Skeletal muscle tissue (tissue), 4 donors: ENCODE results near the gene SPP2. TPM values are rescaled to one million over a fixed set of nuclear protein-coding genes. Genes with fewer than 3 reads are reported as not detected.

Experiments
- H3K27ac ChIP-seq: one replicate; pipeline ENCODE4 v1.7.0; 2013; ENCODE audit warnings: mild to moderate bottlenecking, low read depth, low read length, inconsistent platforms
- H3K27me3 ChIP-seq, 3 donors: one replicate each; pipeline ENCODE4 v1.7.0; 2013; ENCODE audit warnings: low read length in 3 of 3; ENCODE audit not compliant: control insufficient read depth in 3 of 3, insufficient read depth in 3 of 3
- H3K36me3 ChIP-seq, 3 donors: one replicate each; pipeline ENCODE4 v1.7.0; 2013; ENCODE audit warnings: low read length in 3 of 3; ENCODE audit not compliant: control insufficient read depth in 3 of 3, insufficient read depth in 3 of 3
- H3K4me1 ChIP-seq, 3 donors: one replicate each; pipeline ENCODE4 v1.7.0; 2013; ENCODE audit warnings: low read length in 3 of 3, mild to moderate bottlenecking in 3 of 3; ENCODE audit not compliant: control insufficient read depth in 3 of 3, insufficient read depth in 3 of 3
- H3K4me3 ChIP-seq, 3 donors: one replicate each; pipeline ENCODE4 v1.7.0; 2013; ENCODE audit warnings: low read length in 3 of 3
- H3K9ac ChIP-seq, 3 donors: one replicate each; pipeline ENCODE4 v1.7.0; 2013; ENCODE audit warnings: low read length in 3 of 3, mild to moderate bottlenecking in 3 of 3, moderate library complexity in 2 of 3, low read depth in 1 of 3
- H3K9me3 ChIP-seq, 3 donors: one replicate each; pipeline ENCODE4 v1.7.0; 2013; ENCODE audit warnings: low read length in 3 of 3; ENCODE audit not compliant: control insufficient read depth in 3 of 3
- total RNA-seq: library from RNA; depleted of rRNA; stranded (reverse); fragments of >200 nt; gene quantifications from one replicate; pipeline ENCODE4 v1.2.3, GENCODE V29; 2014
- donor health status: Osteomylitis.

The SPP2 gene
- total RNA-seq, 1 donor from 2014 or later: not detected

GRCh38 chr2:234081970-234082822 is 31.7 kb downstream of the SPP2 start:
- Histone ChIP-seq H3K9me3 (no peaks in the 10 kb centered on the region), H3K27ac (no peak overlapping the region), H3K4me3 (no peak overlapping the region), H3K9ac (no peak overlapping the region), H3K27me3 (peaks cover 0 to 3% (median 0%) of the 10 kb centered on the region in 3 donors), H3K36me3 (no peaks in the 10 kb centered on the region), H3K4me1 (no peaks in the 10 kb centered on the region)

DNA sequence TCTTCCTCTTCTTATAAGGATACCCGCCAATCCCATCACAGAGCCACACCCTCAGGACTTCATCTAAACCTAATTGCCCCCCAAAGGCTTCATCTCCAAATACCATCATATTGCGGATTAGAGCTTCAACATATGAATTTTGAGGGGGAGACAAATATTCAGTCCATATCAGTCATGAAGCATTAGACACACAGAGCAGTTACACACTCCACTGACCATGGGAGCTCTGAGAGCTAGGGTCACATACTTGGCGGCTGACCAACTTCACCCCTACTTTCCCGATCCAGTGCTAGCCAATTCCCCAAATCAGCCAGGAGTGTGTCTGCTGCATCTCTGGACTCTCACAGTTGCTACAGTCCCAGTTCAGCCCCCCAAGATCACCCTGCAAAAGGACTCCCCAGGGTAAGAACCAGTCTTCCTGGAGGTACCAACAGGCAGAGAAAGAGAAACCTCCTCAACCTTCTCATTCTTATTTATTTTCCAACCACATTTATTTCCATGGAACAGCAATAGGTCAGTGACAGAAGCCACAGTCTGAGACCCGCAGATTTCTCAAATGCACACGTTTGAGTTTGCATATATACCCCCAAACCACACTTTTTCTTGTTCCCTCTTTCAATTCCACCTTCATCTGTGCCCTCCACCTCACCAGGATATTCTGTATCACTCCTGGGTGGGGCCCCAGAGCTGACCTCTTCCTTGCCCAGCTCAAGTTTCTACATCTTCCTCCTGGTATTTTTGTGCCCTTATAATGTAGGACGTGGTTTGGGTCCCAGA is 33.3 kb downstream of the SPP2 start:
- H3K4me3 ChIP-seq: no peak overlapping the region
- H3K36me3 ChIP-seq: no peaks in the 10 kb centered on the region
- H3K4me1 ChIP-seq: no peaks in the 10 kb centered on the region
- H3K27me3 ChIP-seq: peaks cover 0 to 3% (median 0%) of the 10 kb centered on the region in 3 donors
- no peaks in the 10 kb centered on the region for H3K9me3 ChIP-seq
- H3K9ac ChIP-seq: no peak overlapping the region
- no peak overlapping the region for H3K27ac ChIP-seq

DNA sequence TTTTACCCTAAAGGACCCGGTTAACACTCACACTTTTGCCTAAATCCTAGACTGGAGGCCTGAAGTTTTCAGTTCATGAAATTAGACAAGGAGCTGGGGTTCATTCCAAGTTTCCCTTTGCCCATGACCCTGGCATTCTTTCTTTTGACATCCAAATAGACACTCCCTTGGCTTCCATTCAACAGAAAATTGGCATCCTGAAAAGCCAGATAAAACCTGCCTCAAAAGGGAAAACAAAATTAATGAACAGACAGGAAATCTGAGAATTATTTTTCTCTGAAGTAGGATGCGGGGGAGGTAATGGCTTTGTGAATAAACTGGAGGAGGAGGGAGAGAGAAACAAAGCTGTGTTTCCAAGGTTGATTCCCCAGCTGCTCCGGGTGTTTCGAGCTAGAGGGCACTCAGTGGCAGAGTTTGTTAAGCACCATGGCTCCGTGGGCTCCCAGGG is 41.0 kb downstream of the SPP2 start:
- Histone ChIP-seq H3K9me3 (no peaks in the 10 kb centered on the region), H3K27me3 (peaks cover 0 to 8% (median 3%) of the 10 kb centered on the region in 3 donors), H3K4me3 (no peak overlapping the region), H3K4me1 (no peaks in the 10 kb centered on the region), H3K9ac (no peak overlapping the region), H3K27ac (no peak overlapping the region), H3K36me3 (no peaks in the 10 kb centered on the region)

- Histone ChIP-seq H3K9me3 (no peaks in the 10 kb centered on the region), H3K4me1 (no peaks in the 10 kb centered on the region), H3K9ac (no peak overlapping the region), H3K27me3 (peaks cover 0 to 8% (median 3%) of the 10 kb centered on the region in 3 donors), H3K36me3 (no peaks in the 10 kb centered on the region), H3K27ac (no peak overlapping the region), H3K4me3 (no peak overlapping the region)
These were observed 41.4 kb downstream of the SPP2 start for GRCh38 chr2:234091883-234092282.

- Histone ChIP-seq H3K9me3 (no peaks in the 10 kb centered on the region), H3K27me3 (peaks cover 0 to 8% (median 3%) of the 10 kb centered on the region in 3 donors), H3K27ac (no peak overlapping the region), H3K9ac (no peak overlapping the region), H3K36me3 (no peaks in the 10 kb centered on the region), H3K4me3 (no peak overlapping the region), H3K4me1 (no peaks in the 10 kb centered on the region)
These were observed 41.8 kb downstream of the SPP2 start for GRCh38 chr2:234092344-234092743.

DNA sequence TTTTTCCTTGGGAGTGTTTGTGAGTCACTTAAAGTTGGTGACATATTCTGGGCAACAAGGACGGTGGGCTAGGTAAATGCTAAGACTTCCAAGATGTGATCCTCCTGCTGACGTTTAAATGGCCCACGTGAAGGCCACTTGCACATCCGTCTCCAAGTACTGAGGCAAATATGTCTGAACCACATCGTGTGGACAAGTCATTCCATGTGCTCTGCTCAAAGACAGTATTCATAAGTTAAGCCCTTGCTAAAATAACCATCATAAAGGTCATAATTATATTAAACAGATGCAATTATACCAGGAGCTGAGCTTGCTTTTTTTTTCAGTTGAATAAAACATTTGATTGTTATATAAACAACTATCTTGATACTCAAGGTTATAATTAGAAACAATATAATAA is 44.8 kb downstream of the SPP2 start:
- Histone ChIP-seq H3K36me3 (no peaks in the 10 kb centered on the region), H3K4me1 (no peaks in the 10 kb centered on the region), H3K27ac (no peak overlapping the region), H3K4me3 (no peak overlapping the region), H3K9ac (no peak overlapping the region), H3K27me3 (peaks cover 0 to 8% (median 3%) of the 10 kb centered on the region in 3 donors), H3K9me3 (no peaks in the 10 kb centered on the region)

GRCh38 chr2:234096164-234096563 is 45.7 kb downstream of the SPP2 start:
- Histone ChIP-seq H3K9me3 (no peaks in the 10 kb centered on the region), H3K9ac (no peak overlapping the region), H3K4me1 (no peaks in the 10 kb centered on the region), H3K27me3 (peaks cover 0 to 8% (median 3%) of the 10 kb centered on the region in 3 donors), H3K36me3 (no peaks in the 10 kb centered on the region), H3K27ac (no peak overlapping the region), H3K4me3 (no peak overlapping the region)

DNA sequence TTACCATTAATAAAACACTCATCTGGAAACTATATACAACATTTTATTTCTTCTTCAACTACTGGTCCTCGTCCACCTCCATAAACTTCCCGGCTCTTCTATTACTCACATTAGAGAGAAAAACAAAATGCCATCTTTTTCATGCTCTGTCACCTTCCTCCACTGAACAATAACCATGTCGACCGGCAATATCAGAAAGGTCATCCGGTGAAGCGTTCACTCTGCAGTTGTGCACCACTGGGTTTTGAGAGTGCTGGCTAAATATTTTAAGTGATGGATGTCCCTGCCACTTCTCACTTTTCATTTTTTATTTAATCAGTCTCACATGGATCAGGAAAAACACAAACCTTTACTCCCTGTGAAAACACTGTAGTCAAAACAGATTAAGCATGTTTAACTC is 48.2 kb downstream of the SPP2 start:
- H3K27me3 ChIP-seq: peaks cover 0 to 3% (median 0%) of the 10 kb centered on the region in 3 donors
- no peaks in the 10 kb centered on the region for H3K4me1 ChIP-seq
- H3K9ac ChIP-seq: no peak overlapping the region
- no peaks in the 10 kb centered on the region for H3K9me3 ChIP-seq
- H3K27ac ChIP-seq: no peak overlapping the region
- no peak overlapping the region for H3K4me3 ChIP-seq
- H3K36me3 ChIP-seq: no peaks in the 10 kb centered on the region

- H3K4me3 ChIP-seq: no peak overlapping the region
- H3K36me3 ChIP-seq: no peaks in the 10 kb centered on the region
- H3K4me1 ChIP-seq: no peaks in the 10 kb centered on the region
- H3K9ac ChIP-seq: no peak overlapping the region
- no peaks in the 10 kb centered on the region for H3K9me3 ChIP-seq
- H3K27ac ChIP-seq: no peak overlapping the region
- H3K27me3 ChIP-seq: peaks cover 0 to 3% (median 0%) of the 10 kb centered on the region in 3 donors
These were observed 48.8 kb downstream of the SPP2 start for GRCh38 chr2:234099266-234099665.

GRCh38 chr2:234100686-234101085 is 50.2 kb downstream of the SPP2 start:
- H3K4me1 ChIP-seq: no peaks in the 10 kb centered on the region
- H3K27ac ChIP-seq: no peak overlapping the region
- H3K4me3 ChIP-seq: no peak overlapping the region
- no peaks in the 10 kb centered on the region for H3K36me3 ChIP-seq
- H3K27me3 ChIP-seq: peaks cover 0 to 3% (median 0%) of the 10 kb centered on the region in 3 donors
- no peaks in the 10 kb centered on the region for H3K9me3 ChIP-seq
- no peak overlapping the region for H3K9ac ChIP-seq
